Activated naive CD8-positive, alpha-beta T cell treated with anti-CD3 and anti-CD28 coated beads, Interleukin-2, amount 50 U/mL, for 24 hours (primary cell): ENCODE data around the gene MYBPC2.

ENCODE experiments used
- ATAC-seq: fragments of 150-1000 bp; cut with Tn5 transposase; one replicate; pipeline ENCODE4 v1.10.0; 2021
- DNase-seq: peaks from one replicate; pipeline ENCODE4 v3.0.0; 2021
- H3K27ac Mint-ChIP-seq: one replicate; pipeline ENCODE4 v1.8.0; 2021; ENCODE audit warnings: mild to moderate bottlenecking, mixed read lengths
- H3K27me3 Mint-ChIP-seq: one replicate; pipeline ENCODE4 v1.8.0; 2021; ENCODE audit warnings: mixed read lengths
- H3K36me3 Mint-ChIP-seq: one replicate; pipeline ENCODE4 v1.8.0; 2021; ENCODE audit warnings: low read depth, mixed read lengths
- H3K4me1 Mint-ChIP-seq: one replicate; pipeline ENCODE4 v1.8.0; 2021; ENCODE audit warnings: mixed read lengths
- H3K4me3 Mint-ChIP-seq: one replicate; pipeline ENCODE4 v1.8.0; 2021; ENCODE audit warnings: mild to moderate bottlenecking, moderate library complexity, mixed read lengths
- H3K9me3 Mint-ChIP-seq: one replicate; pipeline ENCODE4 v1.8.0; 2021; ENCODE audit warnings: mixed read lengths

Gene MYBPC2

GRCh38 chr19:50451223-50451534, 18.5 kb downstream of the MYBPC2 start:
- DNase-seq (no peak), ATAC-seq (no peak)
- no peak overlapping the region for H3K4me3 Mint-ChIP-seq
- peaks cover 22% of the 10 kb centered on the region for H3K27me3 Mint-ChIP-seq
- no peaks in the 10 kb centered on the region for H3K9me3 Mint-ChIP-seq
- no peaks in the 10 kb centered on the region for H3K36me3 Mint-ChIP-seq
- no peak overlapping the region for H3K27ac Mint-ChIP-seq
- no peaks in the 10 kb centered on the region for H3K4me1 Mint-ChIP-seq

- no peak for ATAC-seq
- H3K36me3 Mint-ChIP-seq, result no peaks in the 10 kb centered on the region
- H3K27ac Mint-ChIP-seq, result no peak overlapping the region
- peaks cover 38% of the 10 kb centered on the region for H3K27me3 Mint-ChIP-seq
- no peaks in the 10 kb centered on the region for H3K9me3 Mint-ChIP-seq
- no peak overlapping the region for H3K4me3 Mint-ChIP-seq
- H3K4me1 Mint-ChIP-seq, result no peaks in the 10 kb centered on the region
- no peak for DNase-seq
Measured at GRCh38 chr19:50453243-50453642, 20.6 kb downstream of the MYBPC2 start.

GRCh38 chr19:50455992-50456391, 23.3 kb downstream of the MYBPC2 start:
- Mint-ChIP-seq H3K9me3 (no peaks in the 10 kb centered on the region), H3K4me3 (no peak overlapping the region), H3K27ac (no peak overlapping the region), H3K36me3 (no peaks in the 10 kb centered on the region), H3K27me3 (peaks cover 43% of the 10 kb centered on the region), H3K4me1 (peaks cover 10% of the 10 kb centered on the region)
- no peak for DNase-seq
- no peak for ATAC-seq

- no peaks in the 10 kb centered on the region for H3K36me3 Mint-ChIP-seq
Measured at GRCh38 chr19:50457300-50457699, 24.6 kb downstream of the MYBPC2 start.

GRCh38 chr19:50458396-50459066, 25.8 kb downstream of the MYBPC2 start:
- DNase-seq (no peak), ATAC-seq (no peak)
- peaks cover 47% of the 10 kb centered on the region for H3K27me3 Mint-ChIP-seq

More at GRCh38 chr19:50457300-50457699, 24.6 kb downstream of the MYBPC2 start:
- H3K4me1 Mint-ChIP-seq, result peaks cover 14% of the 10 kb centered on the region
- H3K27me3 Mint-ChIP-seq, result peaks cover 42% of the 10 kb centered on the region
- no peak overlapping the region for H3K27ac Mint-ChIP-seq
- H3K9me3 Mint-ChIP-seq, result no peaks in the 10 kb centered on the region
- DNase-seq (no peak), ATAC-seq (no peak)
- H3K4me3 Mint-ChIP-seq, result no peak overlapping the region

GRCh38 chr19:50459067-50459456, 26.4 kb downstream of the MYBPC2 start:
- Mint-ChIP-seq H3K27ac (no peak overlapping the region), H3K4me1 (peaks cover 14% of the 10 kb centered on the region), H3K9me3 (no peaks in the 10 kb centered on the region), H3K36me3 (no peaks in the 10 kb centered on the region), H3K4me3 (no peak overlapping the region), H3K27me3 (peaks cover 47% of the 10 kb centered on the region)
- ATAC-seq (no peak), DNase-seq (no peak)

More at GRCh38 chr19:50458396-50459066, 25.8 kb downstream of the MYBPC2 start:
- Mint-ChIP-seq H3K27ac (no peak overlapping the region), H3K4me1 (peaks cover 14% of the 10 kb centered on the region), H3K36me3 (no peaks in the 10 kb centered on the region), H3K4me3 (no peak overlapping the region), H3K9me3 (no peaks in the 10 kb centered on the region)

GRCh38 chr19:50459638-50460037, 26.9 kb downstream of the MYBPC2 start:
- Mint-ChIP-seq H3K27ac (no peak overlapping the region), H3K27me3 (peaks cover 47% of the 10 kb centered on the region), H3K9me3 (no peaks in the 10 kb centered on the region), H3K36me3 (no peaks in the 10 kb centered on the region), H3K4me1 (peaks cover 14% of the 10 kb centered on the region), H3K4me3 (no peak overlapping the region)
- ATAC-seq (no peak), DNase-seq (no peak)

GRCh38 chr19:50460161-50460765, 27.6 kb downstream of the MYBPC2 start:
- ATAC-seq (peak; percentile 64), DNase-seq (peak; percentile 18)
- peaks cover 47% of the 10 kb centered on the region for H3K27me3 Mint-ChIP-seq
- H3K9me3 Mint-ChIP-seq, result no peaks in the 10 kb centered on the region
- H3K27ac Mint-ChIP-seq, result peak overlapping the region; percentile 55
- no peak overlapping the region for H3K4me3 Mint-ChIP-seq
- no peaks in the 10 kb centered on the region for H3K36me3 Mint-ChIP-seq
- H3K4me1 Mint-ChIP-seq, result peaks cover 14% of the 10 kb centered on the region

- Mint-ChIP-seq H3K27ac (no peak overlapping the region), H3K27me3 (peaks cover 41% of the 10 kb centered on the region), H3K4me3 (no peak overlapping the region), H3K36me3 (no peaks in the 10 kb centered on the region), H3K9me3 (no peaks in the 10 kb centered on the region), H3K4me1 (peaks cover 14% of the 10 kb centered on the region)
- ATAC-seq (peak; percentile 43), DNase-seq (peak; percentile 66)
Measured at GRCh38 chr19:50461066-50461875, 28.6 kb downstream of the MYBPC2 start.

- no peaks in the 10 kb centered on the region for H3K9me3 Mint-ChIP-seq
- peaks cover 14% of the 10 kb centered on the region for H3K4me1 Mint-ChIP-seq
- H3K4me3 Mint-ChIP-seq, result no peak overlapping the region
- peaks cover 29% of the 10 kb centered on the region for H3K27me3 Mint-ChIP-seq
- H3K36me3 Mint-ChIP-seq, result no peaks in the 10 kb centered on the region
- no peak for ATAC-seq
- no peak overlapping the region for H3K27ac Mint-ChIP-seq
- DNase-seq, result no peak
Measured at GRCh38 chr19:50462970-50463369, 30.3 kb downstream of the MYBPC2 start.

GRCh38 chr19:50464348-50464747, 31.7 kb downstream of the MYBPC2 start:
- no peak overlapping the region for H3K27ac Mint-ChIP-seq

GRCh38 chr19:50465000-50465399, 32.3 kb downstream of the MYBPC2 start:
- no peak overlapping the region for H3K4me3 Mint-ChIP-seq
- H3K4me1 Mint-ChIP-seq, result peaks cover 9% of the 10 kb centered on the region
- no peak for DNase-seq
- no peak overlapping the region for H3K27ac Mint-ChIP-seq
- no peak for ATAC-seq
- H3K36me3 Mint-ChIP-seq, result no peaks in the 10 kb centered on the region
- H3K27me3 Mint-ChIP-seq, result peaks cover 21% of the 10 kb centered on the region
- no peaks in the 10 kb centered on the region for H3K9me3 Mint-ChIP-seq

More at GRCh38 chr19:50464348-50464747, 31.7 kb downstream of the MYBPC2 start:
- no peak for ATAC-seq
- H3K4me3 Mint-ChIP-seq, result no peak overlapping the region
- no peak for DNase-seq
- H3K9me3 Mint-ChIP-seq, result no peaks in the 10 kb centered on the region
- peaks cover 27% of the 10 kb centered on the region for H3K27me3 Mint-ChIP-seq
- no peaks in the 10 kb centered on the region for H3K36me3 Mint-ChIP-seq
- H3K4me1 Mint-ChIP-seq, result peaks cover 14% of the 10 kb centered on the region

- H3K36me3 Mint-ChIP-seq, result no peaks in the 10 kb centered on the region
- no peak overlapping the region for H3K4me3 Mint-ChIP-seq
- H3K27ac Mint-ChIP-seq, result no peak overlapping the region
- no peak for ATAC-seq
- no peaks in the 10 kb centered on the region for H3K9me3 Mint-ChIP-seq
- peaks cover 16% of the 10 kb centered on the region for H3K27me3 Mint-ChIP-seq
- H3K4me1 Mint-ChIP-seq, result peaks cover 2% of the 10 kb centered on the region
- DNase-seq, result no peak
Measured at GRCh38 chr19:50465986-50466705, 33.5 kb downstream of the MYBPC2 start.

- H3K4me1 Mint-ChIP-seq, result no peaks in the 10 kb centered on the region
- ATAC-seq, result no peak
- H3K27me3 Mint-ChIP-seq, result peaks cover 13% of the 10 kb centered on the region
- DNase-seq, result no peak
- no peak overlapping the region for H3K27ac Mint-ChIP-seq
- no peak overlapping the region for H3K4me3 Mint-ChIP-seq
- no peaks in the 10 kb centered on the region for H3K36me3 Mint-ChIP-seq
- H3K9me3 Mint-ChIP-seq, result no peaks in the 10 kb centered on the region
Measured at GRCh38 chr19:50466706-50467039, 34.0 kb downstream of the MYBPC2 start.
